Breast epithelium (tissue), 4 donors: ENCODE data around the gene F12. TPM values are rescaled to one million over a fixed set of nuclear protein-coding genes. Genes with fewer than 3 reads are reported as not detected.

ENCODE experiments used
- DNase-seq, 2 donors: peaks; one replicate each; pipeline ENCODE4 v3.0.0-alpha.2; 2019; ENCODE audit warnings: low spot score in 2 of 2
- H3K27ac ChIP-seq, 2 donors: fragments of 200-600 bp; sonication (generic) in 1 of 2; one replicate each; pipeline ENCODE4 v1.5.1; 2016 to 2019; ENCODE audit warnings: mild to moderate bottlenecking in 1 of 2
- H3K27me3 ChIP-seq, 2 donors: fragments of 200-600 bp; sonication (generic) in 1 of 2; one replicate each; pipeline versions ENCODE4 v1.5.1 to v1.6.0; 2017 to 2019; ENCODE audit warnings: control low read depth in 1 of 2, mild to moderate bottlenecking in 1 of 2
- H3K36me3 ChIP-seq: fragments of 200-600 bp; one replicate; pipeline ENCODE4 v1.5.1; 2019
- H3K4me1 ChIP-seq, 2 donors: fragments of 200-600 bp; sonication (generic); one replicate each; pipeline ENCODE4 v1.5.1; 2016 to 2019; ENCODE audit warnings: control low read depth in 1 of 2
- H3K4me3 ChIP-seq, 3 donors: fragments of 200-600 bp; sonication (generic); 1 replicate in 2 of 3; 2 replicates in 1 of 3; pipeline ENCODE4 v1.5.1; 2016 to 2019; ENCODE audit warnings: mild to moderate bottlenecking in 3 of 3, moderate library complexity in 2 of 3
- H3K9me3 ChIP-seq, 2 donors: fragments of 200-600 bp; sonication (generic) in 1 of 2; one replicate each; pipeline ENCODE4 v1.5.1; 2016 to 2019; ENCODE audit warnings: control low read depth in 1 of 2
- POLR2A ChIP-seq: fragments of 450-650 bp; IDR thresholded peaks from one replicate; pipeline ENCODE4 v1.6.1; 2016; ENCODE audit warnings: antibody characterized with exemption, mild to moderate bottlenecking, moderate library complexity
- POLR2AphosphoS5 ChIP-seq, 3 donors: sonication (generic); formaldehyde crosslinking; IDR thresholded peaks; one replicate each; pipeline ENCODE4 v1.6.1; 2017; ENCODE audit warnings: antibody characterized with exemption in 3 of 3
- intact Hi-C: fragments of 100-400 bp; cut with DNase I; formaldehyde crosslinking; loops from one replicate; pipeline ENCODE4 v1.15.1; 2023; ENCODE audit warnings: low total_unique reads
- total RNA-seq, 3 donors: library from RNA; depleted of rRNA; stranded (reverse); fragments of >200 nt; gene quantifications; one replicate each; pipeline ENCODE4 v1.1.0, GENCODE V29; 2016
- TF ChIP-seq, protein P1 (sequence below), 3 donors: fragments of 450-650 bp; IDR thresholded peaks; one replicate each; pipeline ENCODE4 v1.5.1; 2016 to 2017; ENCODE audit warnings: antibody characterized with exemption in 3 of 3, mild to moderate bottlenecking in 3 of 3, moderate library complexity in 3 of 3

F12 gene
- total RNA-seq, 3 donors from 2014 or later, result 0.64 to 2.9 (median 2.6) TPM

DNA sequence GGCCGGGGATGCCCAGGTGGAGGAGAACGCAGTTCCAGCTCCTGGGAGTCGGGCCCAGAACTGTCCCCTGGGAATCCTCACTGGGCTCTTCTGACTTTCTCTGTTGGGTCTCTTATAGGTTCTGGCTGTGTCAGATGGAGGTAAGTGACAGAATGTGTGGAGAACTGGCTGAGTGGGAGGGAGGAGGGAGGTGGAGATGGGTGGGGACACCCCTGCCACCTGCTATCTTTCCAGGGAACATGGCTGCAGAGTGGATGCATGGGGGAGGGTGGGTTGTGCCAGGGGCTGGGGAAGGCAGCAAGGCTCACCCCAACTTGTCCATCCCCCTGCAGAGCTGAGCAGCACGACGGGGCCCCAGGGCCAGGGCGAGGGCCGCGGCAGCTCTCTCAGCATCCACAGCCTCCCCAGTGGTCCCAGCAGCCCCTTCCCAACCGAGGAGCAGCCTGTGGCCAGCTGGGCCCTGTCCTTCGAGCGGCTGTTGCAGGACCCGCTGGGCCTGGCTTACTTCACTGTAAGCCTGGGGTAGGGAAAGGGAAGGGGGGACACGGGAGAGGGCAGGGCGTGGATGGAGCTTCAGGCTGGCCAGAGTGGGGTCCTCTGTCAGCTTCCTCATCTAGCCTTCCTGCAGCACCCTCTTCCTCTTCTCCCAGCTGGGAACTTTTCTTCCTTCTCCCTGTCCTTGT lies 43.4 kb downstream of the F12 start:
- no peak for DNase-seq
- intact Hi-C loops, result loop anchor here (10.0 kb wide), 1 partner anchor 51 kb away; the partner anchor contains the start of gene MXD3
- Histone ChIP-seq H3K4me3 (no peak overlapping the region), H3K4me1 (peaks cover 0 to 5% of the 10 kb centered on the region in 2 donors), H3K27ac (peak overlapping the region; percentile 94 to 97), H3K9me3 (no peaks in the 10 kb centered on the region), H3K27me3 (no peaks in the 10 kb centered on the region), H3K36me3 (no peaks in the 10 kb centered on the region)
- TF ChIP-seq, protein P1, sequence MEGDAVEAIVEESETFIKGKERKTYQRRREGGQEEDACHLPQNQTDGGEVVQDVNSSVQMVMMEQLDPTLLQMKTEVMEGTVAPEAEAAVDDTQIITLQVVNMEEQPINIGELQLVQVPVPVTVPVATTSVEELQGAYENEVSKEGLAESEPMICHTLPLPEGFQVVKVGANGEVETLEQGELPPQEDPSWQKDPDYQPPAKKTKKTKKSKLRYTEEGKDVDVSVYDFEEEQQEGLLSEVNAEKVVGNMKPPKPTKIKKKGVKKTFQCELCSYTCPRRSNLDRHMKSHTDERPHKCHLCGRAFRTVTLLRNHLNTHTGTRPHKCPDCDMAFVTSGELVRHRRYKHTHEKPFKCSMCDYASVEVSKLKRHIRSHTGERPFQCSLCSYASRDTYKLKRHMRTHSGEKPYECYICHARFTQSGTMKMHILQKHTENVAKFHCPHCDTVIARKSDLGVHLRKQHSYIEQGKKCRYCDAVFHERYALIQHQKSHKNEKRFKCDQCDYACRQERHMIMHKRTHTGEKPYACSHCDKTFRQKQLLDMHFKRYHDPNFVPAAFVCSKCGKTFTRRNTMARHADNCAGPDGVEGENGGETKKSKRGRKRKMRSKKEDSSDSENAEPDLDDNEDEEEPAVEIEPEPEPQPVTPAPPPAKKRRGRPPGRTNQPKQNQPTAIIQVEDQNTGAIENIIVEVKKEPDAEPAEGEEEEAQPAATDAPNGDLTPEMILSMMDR (IDR thresholded peaks at IDR 0.05), result no peak

DNA sequence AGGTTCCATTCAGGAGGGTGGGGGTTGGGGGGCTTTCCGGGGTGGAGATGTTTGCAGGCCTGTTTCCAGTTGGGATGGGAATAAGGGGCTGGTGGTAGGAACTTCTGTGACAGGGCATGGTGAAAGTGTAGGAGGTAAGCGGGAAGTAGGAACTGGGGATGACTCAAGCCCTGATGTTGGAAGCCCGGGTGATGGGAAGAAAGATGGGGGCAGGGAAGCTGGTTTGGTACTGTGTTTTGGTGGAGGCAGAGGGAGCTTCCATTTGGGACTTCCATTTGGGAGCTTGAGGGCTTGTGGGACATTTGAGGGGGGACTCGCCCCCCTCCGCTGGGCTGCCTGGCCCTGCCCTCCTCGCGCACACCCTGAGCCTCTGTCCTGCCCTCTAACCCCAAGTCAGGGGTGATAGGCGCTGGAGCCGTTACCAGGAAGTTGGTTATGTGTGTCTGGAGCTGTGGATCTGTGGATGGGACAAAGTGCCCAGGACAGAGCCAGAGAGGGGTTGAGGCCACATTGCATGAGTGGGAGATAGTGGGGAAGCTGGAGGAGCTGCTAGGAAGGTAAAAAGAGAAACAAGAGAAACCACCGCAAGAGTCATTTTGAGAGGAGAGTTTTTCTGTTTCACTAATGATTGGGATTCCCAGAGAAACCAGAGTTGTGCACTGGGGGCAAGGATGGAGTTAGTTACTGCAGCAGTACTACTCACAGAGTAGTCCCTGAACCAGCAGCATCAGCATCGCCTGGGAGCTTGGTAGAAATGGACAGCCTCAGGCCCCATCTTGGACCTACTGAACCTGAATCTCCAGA lies 45.0 kb downstream of the F12 start:
- intact Hi-C loops, result loop anchor here (10.0 kb wide), 1 partner anchor 50 kb away; the partner anchor contains the start of gene MXD3
- no peak for TF ChIP-seq POLR2AphosphoS5 (IDR thresholded peaks at IDR 0.05)
- TF ChIP-seq, protein P1 (IDR thresholded peaks at IDR 0.05), result no peak
- TF ChIP-seq POLR2A, result no peak
- H3K27ac ChIP-seq, result no peak overlapping the region
- peaks cover 0 to 5% of the 10 kb centered on the region in 2 donors for H3K4me1 ChIP-seq
- H3K36me3 ChIP-seq, result no peaks in the 10 kb centered on the region
- no peak overlapping the region for H3K4me3 ChIP-seq
- H3K9me3 ChIP-seq, result no peaks in the 10 kb centered on the region
- no peaks in the 10 kb centered on the region for H3K27me3 ChIP-seq
- no peak for DNase-seq

DNA sequence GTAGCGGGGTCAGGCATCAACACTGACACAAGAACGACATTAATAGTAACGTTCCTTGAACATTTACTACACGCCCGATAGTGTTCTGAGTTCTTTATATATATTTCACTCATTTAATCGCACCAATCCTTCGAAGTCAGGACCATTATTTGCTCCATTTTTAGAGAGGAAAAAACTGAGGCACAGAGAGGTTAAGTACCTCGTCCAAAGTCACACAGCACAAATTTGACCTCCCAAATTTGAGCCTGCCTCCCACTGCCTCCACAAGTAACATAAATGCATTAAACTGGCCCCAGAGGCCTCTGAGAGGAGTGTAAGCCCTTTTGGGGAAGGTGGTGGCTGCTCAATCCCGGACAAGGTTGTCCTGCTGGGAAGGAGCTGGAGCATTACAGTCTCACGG lies 45.8 kb downstream of the F12 start:
- Histone ChIP-seq H3K27me3 (no peaks in the 10 kb centered on the region), H3K4me1 (peaks cover 2 to 9% of the 10 kb centered on the region in 2 donors), H3K4me3 (peak overlapping the region in 2 of 3 donors; percentile 63 to 71), H3K36me3 (no peaks in the 10 kb centered on the region), H3K27ac (no peak overlapping the region), H3K9me3 (no peaks in the 10 kb centered on the region)
- TF ChIP-seq, protein P1 (IDR thresholded peaks at IDR 0.05), result no peak
- TF ChIP-seq POLR2AphosphoS5 (IDR thresholded peaks at IDR 0.05), result no peak
- no peak for TF ChIP-seq POLR2A
- intact Hi-C loops, result loop anchor here (1.0 to 10.0 kb wide), 2 partner anchors 24 to 49 kb away; partner anchors contain the start of gene MXD3
- DNase-seq, result no peak

DNA sequence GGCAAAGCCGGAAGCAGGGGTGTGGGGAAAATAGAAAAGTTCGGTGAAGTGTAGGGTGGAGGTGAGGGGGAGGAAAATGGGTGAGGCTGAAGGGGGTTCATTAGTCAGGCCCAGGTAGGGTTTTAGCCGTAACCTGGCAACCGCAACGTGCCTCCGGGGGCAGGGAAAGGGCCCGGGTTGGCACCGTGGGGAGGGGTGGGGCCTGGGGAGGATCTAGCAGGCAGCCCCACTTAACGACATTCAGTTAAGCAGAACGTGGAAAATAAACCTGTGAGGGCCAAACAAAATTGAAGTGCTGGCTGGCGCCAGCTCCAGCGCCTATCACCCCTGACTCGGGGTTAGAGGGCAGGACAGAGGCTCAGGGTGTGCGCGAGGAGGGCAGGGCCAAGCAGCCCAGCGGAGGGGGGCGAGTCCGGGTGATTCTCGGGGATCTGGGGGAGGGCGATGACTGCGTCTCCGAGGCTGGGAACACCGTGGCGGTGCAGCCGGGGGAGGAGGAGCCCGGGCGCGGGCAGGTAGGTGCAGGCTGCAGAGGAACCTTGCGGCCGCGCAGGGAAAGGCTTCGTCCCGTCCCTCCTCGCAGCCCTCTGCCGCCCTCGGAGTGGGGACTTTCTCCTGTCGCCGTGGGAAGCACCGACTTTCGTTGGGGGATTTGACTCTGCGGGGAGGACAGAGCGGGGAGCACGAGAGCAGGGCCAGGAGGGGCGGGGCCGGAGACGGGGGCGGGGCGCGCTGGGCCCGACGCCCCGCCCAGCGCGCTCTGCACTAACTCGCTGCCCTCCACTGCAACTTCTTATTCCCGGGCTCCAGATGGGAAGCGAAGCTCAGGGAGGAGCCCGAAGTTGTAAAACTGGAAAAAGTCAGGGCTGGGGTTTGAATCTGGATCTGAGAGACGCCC lies 46.5 kb downstream of the F12 start:
- Histone ChIP-seq H3K4me3 (peak overlapping the region; percentile 30 to 71 (median 63)), H3K36me3 (no peaks in the 10 kb centered on the region), H3K4me1 (peaks cover 7 to 16% of the 10 kb centered on the region in 2 donors), H3K27ac (peak overlapping the region; percentile 60 to 81), H3K27me3 (no peaks in the 10 kb centered on the region), H3K9me3 (no peaks in the 10 kb centered on the region)
- DNase-seq, result peak; percentile 40 to 73
- intact Hi-C loops, result loop anchor here (1.0 to 10.0 kb wide), 2 partner anchors 24 to 48 kb away; partner anchors contain the start of gene MXD3
- TF ChIP-seq, protein P1 (IDR thresholded peaks at IDR 0.05), result peak in 1 of 3 donors; percentile 11
- TF ChIP-seq POLR2AphosphoS5 (IDR thresholded peaks at IDR 0.05), result no peak
